ENCODE data around the gene ASPDH.

- TF ChIP-seq, protein P1, sequence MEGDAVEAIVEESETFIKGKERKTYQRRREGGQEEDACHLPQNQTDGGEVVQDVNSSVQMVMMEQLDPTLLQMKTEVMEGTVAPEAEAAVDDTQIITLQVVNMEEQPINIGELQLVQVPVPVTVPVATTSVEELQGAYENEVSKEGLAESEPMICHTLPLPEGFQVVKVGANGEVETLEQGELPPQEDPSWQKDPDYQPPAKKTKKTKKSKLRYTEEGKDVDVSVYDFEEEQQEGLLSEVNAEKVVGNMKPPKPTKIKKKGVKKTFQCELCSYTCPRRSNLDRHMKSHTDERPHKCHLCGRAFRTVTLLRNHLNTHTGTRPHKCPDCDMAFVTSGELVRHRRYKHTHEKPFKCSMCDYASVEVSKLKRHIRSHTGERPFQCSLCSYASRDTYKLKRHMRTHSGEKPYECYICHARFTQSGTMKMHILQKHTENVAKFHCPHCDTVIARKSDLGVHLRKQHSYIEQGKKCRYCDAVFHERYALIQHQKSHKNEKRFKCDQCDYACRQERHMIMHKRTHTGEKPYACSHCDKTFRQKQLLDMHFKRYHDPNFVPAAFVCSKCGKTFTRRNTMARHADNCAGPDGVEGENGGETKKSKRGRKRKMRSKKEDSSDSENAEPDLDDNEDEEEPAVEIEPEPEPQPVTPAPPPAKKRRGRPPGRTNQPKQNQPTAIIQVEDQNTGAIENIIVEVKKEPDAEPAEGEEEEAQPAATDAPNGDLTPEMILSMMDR (IDR thresholded peaks at IDR 0.05) = no peak
- TF ChIP-seq ZFX (IDR thresholded peaks at IDR 0.05; ENCODE audit: borderline replicate concordance) = no peak
Measured at GRCh38 chr19:50476907-50477238, 36.8 kb downstream of the ASPDH start.

Data from 22Rv1 (cell line).